GM12878 (cell line): ENCODE measurements around the gene BBC3. TPM values are rescaled to one million over a fixed set of nuclear protein-coding genes. Genes with fewer than 3 reads are reported as not detected.

Experiments used
- BMI1 ChIP-seq: fragments of 450-650 bp; IDR thresholded peaks from 2 replicates; pipeline ENCODE4 v1.6.1; 2016; ENCODE audit warnings: mild to moderate bottlenecking, moderate library complexity, borderline replicate concordance
- BRCA1 ChIP-seq: IDR thresholded peaks from 2 replicates; pipeline ENCODE4 v1.6.1; 2011; ENCODE audit warnings: low read depth, low read length, improper control_type of control experiment
- CBX5 ChIP-seq: sonication (generic); IDR thresholded peaks from 2 replicates; pipeline ENCODE4 v1.6.1; 2016; ENCODE audit warnings: low read depth, moderate library complexity, mild to moderate bottlenecking, inconsistent platforms
- CHD2 ChIP-seq: IDR thresholded peaks from 2 replicates; pipeline ENCODE4 v1.6.1; 2011; ENCODE audit warnings: low read depth, low read length, improper control_type of control experiment, borderline replicate concordance
- EGR1 ChIP-seq, 2 experiments: IDR thresholded peaks; 1 replicate in 1 of 2; 2 replicates in 1 of 2; pipeline ENCODE4 v1.6.1; 2011 to 2012; ENCODE audit warnings: low read depth in 2 of 2, low read length in 2 of 2, borderline replicate concordance in 1 of 2, mild to moderate bottlenecking in 1 of 2, moderate library complexity in 1 of 2
- ETV6 ChIP-seq, 2 experiments: fragments of 450-650 bp in 1 of 2; IDR thresholded peaks in 1 of 2; conservative IDR thresholded peaks in 1 of 2; 2 replicates each; pipeline ENCODE4 v1.6.1; 2014; ENCODE audit warnings: antibody characterized with exemption in 1 of 2, borderline replicate concordance in 1 of 2, low read depth in 1 of 2, mild to moderate bottlenecking in 1 of 2, moderate library complexity in 1 of 2
- FOS ChIP-seq: IDR thresholded peaks from 3 replicates; pipeline ENCODE4 v1.6.1; 2011; ENCODE audit warnings: borderline replicate concordance; ENCODE audit not compliant: insufficient read length; ENCODE audit errors: extremely low read depth
- HCFC1 ChIP-seq: fragments of 150-350 bp; IDR thresholded peaks from 2 replicates; pipeline ENCODE4 v1.6.1; 2014; ENCODE audit warnings: low read length
- MTA3 ChIP-seq: IDR thresholded peaks from 2 replicates; pipeline ENCODE4 v1.6.1; 2012; ENCODE audit warnings: low read length, inconsistent platforms, borderline replicate concordance
- MYB ChIP-seq: fragments of 150-350 bp; IDR thresholded peaks from 2 replicates; pipeline ENCODE4 v1.6.1; 2014; ENCODE audit warnings: mild to moderate bottlenecking, low read depth, low read length, borderline replicate concordance
- NFXL1 ChIP-seq: fragments of 450-650 bp; IDR thresholded peaks from 2 replicates; pipeline ENCODE4 v1.6.1; 2017; ENCODE audit warnings: antibody characterized with exemption, mild to moderate bottlenecking, borderline replicate concordance
- NR2F1 ChIP-seq: fragments of 450-650 bp; conservative IDR thresholded peaks from 2 replicates; pipeline ENCODE4 v1.6.1; 2017; ENCODE audit warnings: mild to moderate bottlenecking
- PBX3 ChIP-seq: IDR thresholded peaks from 2 replicates; pipeline ENCODE4 v1.6.1; 2011; ENCODE audit warnings: mild to moderate bottlenecking, low read depth, low read length, moderate library complexity; ENCODE audit not compliant: insufficient replicate concordance
- SIN3A ChIP-seq: IDR thresholded peaks from 2 replicates; pipeline ENCODE4 v1.6.1; 2012; ENCODE audit warnings: low read depth, low read length, improper control_type of control experiment
- SMAD5 ChIP-seq: IDR thresholded peaks from 2 replicates; pipeline ENCODE4 v1.6.1; 2016; ENCODE audit warnings: antibody characterized with exemption, low read depth
- SMARCA5 ChIP-seq: fragments of 450-650 bp; IDR thresholded peaks from 2 replicates; pipeline ENCODE4 v1.6.1; 2017; ENCODE audit warnings: mild to moderate bottlenecking
- SREBF2 ChIP-seq: IDR thresholded peaks from 2 replicates; pipeline ENCODE4 v1.6.1; 2012; ENCODE audit warnings: mild to moderate bottlenecking, low read length
- SRF ChIP-seq, 2 experiments: IDR thresholded peaks; 2 replicates each; pipeline ENCODE4 v1.6.1; 2011; ENCODE audit warnings: low read depth in 2 of 2, low read length in 2 of 2, mild to moderate bottlenecking in 1 of 2, moderate library complexity in 1 of 2
- TCF3 ChIP-seq: IDR thresholded peaks from 2 replicates; pipeline ENCODE4 v1.6.1; 2012; ENCODE audit warnings: low read depth, mild to moderate bottlenecking, low read length, borderline replicate concordance; ENCODE audit not compliant: insufficient read depth
- TCF7 ChIP-seq: IDR thresholded peaks from 2 replicates; pipeline ENCODE4 v1.6.1; 2014; ENCODE audit warnings: antibody characterized with exemption, borderline replicate concordance
- ZBTB40 ChIP-seq: fragments of 450-650 bp; IDR thresholded peaks from 2 replicates; pipeline ENCODE4 v1.6.1; 2016; ENCODE audit warnings: mild to moderate bottlenecking, moderate library complexity, borderline replicate concordance
- polyA plus RNA-seq, 11 experiments: library from polyadenylated mRNA; depleted of rRNA in 4 of 11; unstranded in 6 of 11; stranded (reverse) in 5 of 11; fragments of >200 nt; fragmentation: Nextera tagmentation in 4 of 11; fragmentation: Illumina TruSeq in 1 of 11; extraction: Ambion mirVana in 4 of 11; extraction: Trizol in 1 of 11; gene quantifications; 1 replicate in 1 of 11; 2 replicates in 10 of 11; pipeline versions ENCODE4 v1.2.1 to v1.2.3, GENCODE V29; 2011 to 2016; ENCODE audit warnings: inconsistent platforms in 2 of 11, missing spikeins in 2 of 11, low read depth in 1 of 11
- total RNA-seq, 4 experiments: library from RNA; depleted of rRNA in 3 of 4; stranded (reverse); fragments of >200 nt in 3 of 4; fragmentation: Illumina TruSeq in 1 of 4; extraction: Trizol in 1 of 4; gene quantifications; 2 replicates each; pipeline versions ENCODE4 v1.2.1 to v1.2.3, GENCODE V29; 2013 to 2021

The BBC3 gene
- total and polyA plus RNA-seq, 10 of the 15 experiments (the other 5 are each of a cell fraction or from before 2014, with no cell fraction given): 0.10 to 17.9 (median 7.5) TPM

GRCh38 chr19:47227352-47228167, 3.4 kb downstream of the BBC3 start (continued):
- TF ChIP-seq ZBTB40 (no peak), SMARCA5 (peak; percentile 94), FOS (no peak), EGR1 (IDR thresholded peaks at IDR 0.05; ENCODE audit: borderline replicate concordance in 1 of 2, low read depth in 2 of 2, low read length in 2 of 2) (peak in 1 of 2 experiments; percentile 61; a peak in 1 of 3 replicates), MYB (no peak), NR2F1 (peak; percentile 98), NFXL1 (no peak), SIN3A (peak; percentile 59), CHD2 (0 out of 2 replicates have a peak, but pooled peaks have one; percentile 64), TCF3 (no peak), SMAD5 (no peak; the same call in 1 of the 2 replicates), ETV6 (conservative IDR thresholded peaks at IDR 0.05 in 1 of 2, IDR thresholded peaks at IDR 0.05 in 1 of 2; ENCODE audit: borderline replicate concordance in 1 of 2, low read depth in 1 of 2) (no peak), MTA3 (peak; percentile 40; the same call in 1 of the 2 replicates), SRF (IDR thresholded peaks at IDR 0.05; ENCODE audit: low read depth in 2 of 2, low read length in 2 of 2) (no peak), BMI1 (0 out of 2 replicates have a peak, but pooled peaks have one; percentile 19), TCF7 (no peak), SREBF2 (no peak), PBX3 (no peak), HCFC1 (no peak), BRCA1 (no peak), CBX5 (no peak)
